HG02943 (cell line): Measurements from ENCODE around the gene C11orf91.
"Not testable (repeated sequence)": the region's sequence is repeated elsewhere in the genome, so short reads cannot be mapped to it uniquely, and the experiment has no call there.

Experiments used
- ATAC-seq: cut with Tn5 transposase; IDR thresholded peaks from one replicate; pipeline ENCODE4 v1.9.1; 2021; ENCODE audit warnings: mild to moderate bottlenecking, low read depth, moderate library complexity; ENCODE audit not compliant: unreplicated experiment

The C11orf91 gene

GRCh38 chr11:33700502-33701271, at the start of gene C11orf91:
Gene C11orf91, minus strand, starts transcription at chr11:33700826. Its CDS starts 86 bp downstream, at chr11:33700740.
- peak; percentile 84 for ATAC-seq

GRCh38 chr11:33747979-33748378, 47.4 kb upstream of the C11orf91 start:
- ATAC-seq = no peak

GRCh38 chr11:33743291-33743690, 42.7 kb upstream of the C11orf91 start:
- ATAC-seq = no peak

- no peak for ATAC-seq
These were observed 41.7 kb upstream of the C11orf91 start for GRCh38 chr11:33742249-33742851.

GRCh38 chr11:33741806-33742205, 41.2 kb upstream of the C11orf91 start:
- no peak for ATAC-seq

GRCh38 chr11:33737362-33737821, 36.8 kb upstream of the C11orf91 start:
- ATAC-seq = no peak

GRCh38 chr11:33736148-33736812, 35.7 kb upstream of the C11orf91 start, which contains the start of gene CD59:
Gene CD59, minus strand, starts transcription at chr11:33736423. Its CDS starts 13,978 bp downstream, at chr11:33722445.
- peak; percentile 53 for ATAC-seq

GRCh38 chr11:33735271-33736147, 34.9 kb upstream of the C11orf91 start:
- ATAC-seq = peak; percentile 56

- no peak for ATAC-seq
These were observed 34.0 kb upstream of the C11orf91 start for GRCh38 chr11:33734441-33735270.

GRCh38 chr11:33733980-33734379, 33.4 kb upstream of the C11orf91 start:
- ATAC-seq = no peak

- ATAC-seq = no peak
These were observed 31.3 kb upstream of the C11orf91 start for GRCh38 chr11:33731723-33732531.

- no peak for ATAC-seq
These were observed 30.1 kb upstream of the C11orf91 start for GRCh38 chr11:33730716-33731115.

GRCh38 chr11:33729072-33729664, 28.5 kb upstream of the C11orf91 start:
- ATAC-seq = not testable (repeated sequence)

- not testable (repeated sequence) for ATAC-seq
These were observed 26.9 kb upstream of the C11orf91 start for GRCh38 chr11:33727539-33727938.

- ATAC-seq = no peak
These were observed 24.9 kb upstream of the C11orf91 start for GRCh38 chr11:33725496-33725895.

- ATAC-seq = no peak
These were observed 24.0 kb upstream of the C11orf91 start for GRCh38 chr11:33724644-33725035.

- no peak for ATAC-seq
These were observed 22.7 kb upstream of the C11orf91 start for GRCh38 chr11:33723238-33723881.
